ENCODE results near the gene TMEM181.
"Not testable (repeated sequence)": the region's sequence is repeated elsewhere in the genome, so short reads cannot be mapped to it uniquely, and the experiment has no call there.

Gene TMEM181

DNA sequence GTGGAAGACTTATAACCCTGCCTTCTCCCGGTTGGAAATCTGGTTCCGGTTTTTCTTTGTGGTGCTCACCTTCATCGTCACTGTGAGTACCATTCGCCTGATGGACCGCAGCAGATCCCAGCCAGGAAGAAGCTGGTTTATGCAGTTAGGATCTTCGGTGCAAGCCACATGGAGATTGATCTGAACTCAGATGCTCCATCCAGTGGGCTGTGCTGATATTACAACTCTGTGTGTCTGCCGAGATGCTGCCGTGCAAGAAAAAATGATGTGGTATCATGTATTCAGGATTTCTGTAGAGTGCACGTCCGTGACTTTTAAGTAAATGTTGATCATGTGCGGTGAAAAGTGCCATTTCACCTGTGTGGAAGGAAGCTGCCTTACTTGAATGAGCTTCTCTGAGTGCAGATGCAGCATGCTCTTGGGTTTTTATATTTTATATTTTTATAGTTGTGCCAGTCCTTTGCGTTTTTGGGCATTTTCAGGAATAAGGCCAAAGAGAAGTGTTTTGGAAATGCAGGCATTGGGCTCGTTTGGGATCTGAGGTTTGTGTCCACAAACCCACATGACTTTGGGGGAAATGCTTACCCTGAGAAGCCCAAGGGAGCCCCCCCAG is 45.5 kb downstream of the TMEM181 start:
- DNase-seq (ENCODE audit: low read depth): peak; percentile 77
- TF ChIP-seq, protein P1, sequence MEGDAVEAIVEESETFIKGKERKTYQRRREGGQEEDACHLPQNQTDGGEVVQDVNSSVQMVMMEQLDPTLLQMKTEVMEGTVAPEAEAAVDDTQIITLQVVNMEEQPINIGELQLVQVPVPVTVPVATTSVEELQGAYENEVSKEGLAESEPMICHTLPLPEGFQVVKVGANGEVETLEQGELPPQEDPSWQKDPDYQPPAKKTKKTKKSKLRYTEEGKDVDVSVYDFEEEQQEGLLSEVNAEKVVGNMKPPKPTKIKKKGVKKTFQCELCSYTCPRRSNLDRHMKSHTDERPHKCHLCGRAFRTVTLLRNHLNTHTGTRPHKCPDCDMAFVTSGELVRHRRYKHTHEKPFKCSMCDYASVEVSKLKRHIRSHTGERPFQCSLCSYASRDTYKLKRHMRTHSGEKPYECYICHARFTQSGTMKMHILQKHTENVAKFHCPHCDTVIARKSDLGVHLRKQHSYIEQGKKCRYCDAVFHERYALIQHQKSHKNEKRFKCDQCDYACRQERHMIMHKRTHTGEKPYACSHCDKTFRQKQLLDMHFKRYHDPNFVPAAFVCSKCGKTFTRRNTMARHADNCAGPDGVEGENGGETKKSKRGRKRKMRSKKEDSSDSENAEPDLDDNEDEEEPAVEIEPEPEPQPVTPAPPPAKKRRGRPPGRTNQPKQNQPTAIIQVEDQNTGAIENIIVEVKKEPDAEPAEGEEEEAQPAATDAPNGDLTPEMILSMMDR (IDR thresholded peaks at IDR 0.05; ENCODE audit: insufficient read depth, low read depth, low read length, missing control alignments): peak; percentile 79
- no peak overlapping the region for H3K4me3 ChIP-seq (ENCODE audit: low read length)

DNA sequence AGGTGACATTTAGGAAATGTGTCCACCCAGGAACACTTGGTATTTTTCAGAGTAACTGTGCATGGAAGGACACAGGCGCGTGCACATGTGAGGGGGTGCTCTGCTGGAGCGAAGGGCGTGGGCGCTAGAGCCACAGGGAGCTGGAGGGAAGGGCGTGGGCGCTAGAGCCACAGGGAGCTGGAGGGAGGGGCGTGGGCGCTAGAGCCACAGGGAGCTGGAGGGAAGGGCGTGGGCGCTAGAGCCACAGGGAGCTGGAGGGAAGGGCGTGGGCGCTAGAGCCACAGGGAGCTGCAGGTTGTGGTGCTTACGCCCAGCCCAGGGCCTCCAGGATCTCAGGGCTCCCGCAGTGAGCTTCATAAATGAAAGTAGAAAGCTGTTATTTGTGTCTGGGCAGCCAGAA is 46.1 kb downstream of the TMEM181 start:
- not testable (repeated sequence) for DNase-seq (ENCODE audit: low read depth); H3K4me3 ChIP-seq (ENCODE audit: low read length)

DNA sequence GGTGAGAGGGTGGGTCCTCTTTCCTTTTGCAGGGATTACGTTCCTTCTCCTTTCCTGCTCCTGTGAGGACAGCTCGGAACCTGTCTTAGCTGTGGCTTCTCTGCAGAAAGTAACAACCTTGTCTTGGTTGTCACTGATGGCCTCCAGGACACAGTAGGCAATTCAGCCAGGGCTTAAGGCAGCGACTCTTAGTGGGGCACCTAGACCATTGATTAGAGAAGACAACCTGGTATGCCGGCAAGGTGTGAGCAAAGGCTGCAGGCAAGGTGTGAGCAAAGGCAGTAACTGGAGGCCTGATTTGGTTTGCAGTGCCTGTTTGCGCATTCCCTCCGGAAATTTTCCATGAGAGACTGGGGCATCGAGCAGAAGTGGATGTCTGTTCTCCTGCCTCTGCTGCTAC is 47.0 kb downstream of the TMEM181 start:
- H3K4me3 ChIP-seq (ENCODE audit: low read length): no peak overlapping the region
- TF ChIP-seq, protein P1 (IDR thresholded peaks at IDR 0.05; ENCODE audit: insufficient read depth, low read depth, low read length, missing control alignments): no peak
- no peak for DNase-seq (ENCODE audit: low read depth)

DNA sequence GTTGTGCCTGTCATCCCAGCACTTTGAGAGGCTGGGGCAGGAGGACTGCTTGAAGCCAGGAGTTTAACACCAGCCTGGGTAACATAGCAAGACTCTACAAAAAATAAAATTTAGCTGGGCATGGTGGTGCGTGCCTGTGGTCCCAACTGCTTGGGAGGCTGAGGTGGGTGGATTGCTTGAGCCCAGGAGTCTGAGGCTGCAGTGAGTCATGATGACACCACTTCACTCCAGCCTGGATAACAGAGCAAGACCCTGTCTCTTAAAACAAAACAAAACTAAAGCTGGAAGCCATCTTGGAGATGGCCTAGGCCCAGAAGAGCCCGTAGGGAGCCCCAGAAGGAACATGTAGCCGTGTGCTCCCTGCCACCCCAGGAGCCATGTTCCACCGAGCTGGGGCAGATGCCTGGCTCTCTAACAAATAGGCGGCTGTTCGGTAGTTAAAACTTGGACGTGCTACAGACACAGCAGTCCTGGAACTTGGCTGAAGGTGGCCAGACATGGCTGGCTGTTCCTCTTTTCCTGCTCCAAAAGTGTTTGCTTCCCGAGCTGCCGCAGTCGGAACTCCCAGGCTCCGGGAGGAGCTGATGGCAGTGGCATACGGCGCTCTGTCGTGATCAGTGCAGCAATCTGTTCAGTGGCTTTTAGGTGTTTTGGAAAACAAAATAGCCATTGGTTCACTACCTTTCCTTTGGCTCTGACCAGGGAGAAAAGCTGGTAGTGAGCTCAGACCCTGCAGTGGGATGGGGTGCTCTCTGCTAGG is 47.7 kb downstream of the TMEM181 start:
- no peak overlapping the region for H3K4me3 ChIP-seq (ENCODE audit: low read length)
- TF ChIP-seq, protein P1 (IDR thresholded peaks at IDR 0.05; ENCODE audit: insufficient read depth, low read depth, low read length, missing control alignments): no peak
- DNase-seq (ENCODE audit: low read depth): no peak

DNA sequence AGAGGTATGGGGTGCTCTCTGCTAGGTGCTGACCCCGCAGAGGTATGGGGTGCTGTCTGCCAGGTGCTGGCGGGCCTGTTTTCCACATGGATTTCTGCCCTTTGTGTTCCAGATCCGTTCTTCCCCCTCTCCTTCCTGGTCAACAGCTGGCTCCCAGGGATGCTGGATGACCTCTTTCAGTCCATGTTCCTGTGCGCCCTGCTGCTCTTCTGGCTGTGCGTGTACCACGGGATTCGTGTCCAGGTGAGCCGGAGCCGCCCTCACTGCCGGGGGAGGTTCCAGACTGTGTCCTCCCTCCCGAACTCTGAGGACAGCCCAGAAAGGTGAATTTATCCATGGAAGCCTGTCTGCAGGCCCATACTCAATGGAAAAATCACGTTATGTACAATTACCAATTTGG is 48.3 kb downstream of the TMEM181 start:
- TF ChIP-seq, protein P1 (IDR thresholded peaks at IDR 0.05; ENCODE audit: insufficient read depth, low read depth, low read length, missing control alignments): no peak
- no peak for DNase-seq (ENCODE audit: low read depth)
- no peak overlapping the region for H3K4me3 ChIP-seq (ENCODE audit: low read length)

DNA sequence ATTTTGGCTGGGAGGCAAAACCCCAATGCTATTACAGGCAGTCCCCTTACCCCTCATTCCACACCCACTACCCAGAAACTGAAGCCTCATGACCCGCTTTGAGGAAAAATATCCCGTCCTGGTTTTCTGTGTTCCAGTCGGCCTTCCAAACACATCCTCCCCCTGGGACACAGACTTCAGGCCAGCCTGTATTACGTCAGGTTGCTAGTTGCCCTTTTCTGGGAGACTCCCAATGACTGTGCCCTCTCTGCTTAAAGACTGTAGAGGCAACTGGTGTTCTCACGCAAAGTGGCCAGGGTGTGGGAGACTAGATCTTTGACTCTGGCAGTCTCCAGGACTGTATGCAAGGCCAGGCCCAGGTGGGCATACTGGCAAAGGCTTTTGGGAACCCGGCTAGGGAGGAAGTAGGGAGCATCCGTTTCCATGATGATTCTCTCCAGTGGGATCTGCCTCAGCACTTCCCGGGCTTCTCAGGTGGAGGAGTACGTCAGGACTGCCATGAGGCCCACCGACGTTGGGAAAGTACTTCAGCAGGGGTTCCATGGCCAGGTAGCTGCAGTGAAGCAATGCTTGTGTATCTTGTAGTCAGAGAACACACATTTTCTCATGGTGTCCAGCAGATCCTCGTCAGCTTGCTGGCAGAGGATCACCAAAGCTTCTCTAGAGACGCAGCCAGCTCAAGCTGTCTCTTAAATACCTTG is 49.7 kb downstream of the TMEM181 start:
- TF ChIP-seq, protein P1 (IDR thresholded peaks at IDR 0.05; ENCODE audit: insufficient read depth, low read depth, low read length, missing control alignments): no peak
- no peak overlapping the region for H3K4me3 ChIP-seq (ENCODE audit: low read length)
- no peak for DNase-seq (ENCODE audit: low read depth)

DNA sequence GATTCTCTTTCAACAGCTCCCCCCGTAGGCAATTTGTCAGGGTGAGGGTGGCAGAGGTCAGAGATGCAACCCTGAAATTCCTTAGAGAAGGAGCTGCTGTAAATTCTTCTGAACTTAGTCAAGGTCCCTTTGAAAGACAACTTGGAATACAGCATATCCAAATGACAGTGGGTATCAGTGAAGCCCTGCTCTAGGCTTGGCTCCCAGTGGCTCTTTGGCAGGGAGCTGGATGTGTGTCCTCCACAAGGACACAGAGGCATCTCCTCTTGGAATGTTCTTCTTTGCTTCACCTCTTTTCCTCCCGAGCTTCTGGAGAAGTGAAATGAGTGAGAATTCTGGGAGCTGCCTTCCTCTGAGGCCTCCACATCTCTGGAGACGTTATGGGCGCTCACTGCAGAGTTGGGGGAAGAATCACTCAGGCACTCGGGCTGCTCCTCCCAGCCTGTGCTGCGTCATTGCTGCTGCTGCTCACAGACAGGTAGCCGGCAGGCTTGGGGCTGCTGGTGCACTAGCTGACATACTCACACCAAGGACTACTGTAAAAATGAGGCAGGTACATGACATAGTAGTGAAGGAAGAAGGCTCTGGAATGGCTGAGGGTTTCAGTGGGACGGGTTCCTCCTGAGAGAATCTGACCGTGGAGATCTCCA is 50.6 kb downstream of the TMEM181 start:
- TF ChIP-seq, protein P1 (IDR thresholded peaks at IDR 0.05; ENCODE audit: insufficient read depth, low read depth, low read length, missing control alignments): no peak
- H3K4me3 ChIP-seq (ENCODE audit: low read length): no peak overlapping the region
- no peak for DNase-seq (ENCODE audit: low read depth)

All from epithelial cell of esophagus (primary cell).